Neural cell (in vitro differentiated cells): ENCODE measurements around the gene CAPZA2. TPM values are rescaled to one million over a fixed set of nuclear protein-coding genes. Genes with fewer than 3 reads are reported as not detected.

Experiments
- H2AFZ ChIP-seq: fragments of 200-600, 300-800 bp; sonication (generic), shearing (Covaris generic); 2 replicates; pipeline ENCODE4 v1.6.0; 2014; ENCODE audit warnings: low read depth, mild to moderate bottlenecking, antibody characterized with exemption, low read length, moderate library complexity
- H3F3A ChIP-seq: fragments of 200-600 bp; shearing (Covaris generic); 2 replicates; pipeline ENCODE4 v1.6.1; 2016; ENCODE audit warnings: mild to moderate bottlenecking, moderate library complexity, mixed read lengths, antibody characterized with exemption, low read length; ENCODE audit not compliant: insufficient read depth, poor library complexity, severe bottlenecking
- H3K27ac ChIP-seq: fragments of 200-600, 300-800 bp; sonication (generic), shearing (Covaris generic); 2 replicates; pipeline ENCODE4 v1.5.1; 2014; ENCODE audit warnings: mild to moderate bottlenecking, low read length, moderate library complexity
- H3K27me3 ChIP-seq: fragments of 300-800, 200-600 bp; sonication (generic), shearing (Covaris generic); 2 replicates; pipeline ENCODE4 v1.6.0; 2014; ENCODE audit warnings: mild to moderate bottlenecking, low read depth, low read length, moderate library complexity; ENCODE audit not compliant: insufficient read depth
- H3K36me3 ChIP-seq: fragments of 300-800, 200-600 bp; sonication (generic), shearing (Covaris generic); 2 replicates; pipeline ENCODE4 v1.5.1; 2014; ENCODE audit warnings: mild to moderate bottlenecking, antibody characterized with exemption, low read length, moderate library complexity; ENCODE audit not compliant: insufficient read depth
- H3K4me2 ChIP-seq: fragments of 300-800, 200-600 bp; sonication (generic), shearing (Covaris generic); 2 replicates; pipeline ENCODE4 v1.6.0; 2014; ENCODE audit warnings: mild to moderate bottlenecking, low read length
- H3K4me3 ChIP-seq: fragments of 300-800, 200-600 bp; sonication (generic), shearing (Covaris generic); 2 replicates; pipeline ENCODE4 v1.5.1; 2014; ENCODE audit warnings: mild to moderate bottlenecking, low read length, moderate library complexity
- H3K79me2 ChIP-seq: fragments of 200-600 bp; shearing (Covaris generic); replicated peaks from 2 replicates; pipeline ENCODE4 v1.6.0; 2014; ENCODE audit warnings: mild to moderate bottlenecking, low read length, moderate library complexity; ENCODE audit not compliant: insufficient read depth
- H3K9ac ChIP-seq: fragments of 300-800, 200-600 bp; sonication (generic), shearing (Covaris generic); 2 replicates; pipeline ENCODE4 v1.6.1; 2016; ENCODE audit warnings: mild to moderate bottlenecking, low read length, mixed read lengths
- H3K9me2 ChIP-seq: fragments of 200-600 bp; shearing (Covaris generic); 2 replicates; pipeline ENCODE4 v1.6.1; 2016; ENCODE audit warnings: mild to moderate bottlenecking, low read length, mixed read lengths; ENCODE audit not compliant: insufficient read depth
- H3K9me3 ChIP-seq: fragments of 200-600, 300-800 bp; sonication (generic), shearing (Covaris generic); 2 replicates; pipeline ENCODE4 v1.6.1; 2016; ENCODE audit warnings: mild to moderate bottlenecking, mixed run types, low read length, moderate library complexity, mixed read lengths
- H4K20me1 ChIP-seq: fragments of 200-600 bp; shearing (Covaris generic); 2 replicates; pipeline ENCODE4 v1.6.1; 2016; ENCODE audit warnings: mild to moderate bottlenecking, mixed run types; ENCODE audit not compliant: insufficient read depth
- CTCF ChIP-seq: fragments of 450-650 bp; IDR thresholded peaks from 2 replicates; pipeline ENCODE4 v1.5.1; 2014; ENCODE audit warnings: antibody characterized with exemption, mild to moderate bottlenecking, moderate library complexity; ENCODE audit not compliant: poor library complexity, severe bottlenecking
- EP300 ChIP-seq: fragments of 450-650 bp; conservative IDR thresholded peaks from 2 replicates; pipeline ENCODE4 v1.6.1; 2014; ENCODE audit warnings: antibody characterized with exemption, mild to moderate bottlenecking, moderate library complexity; ENCODE audit not compliant: poor library complexity, severe bottlenecking
- EZH2 ChIP-seq: fragments of 200-600, 300-800 bp; shearing (Covaris generic), sonication (generic); IDR thresholded peaks from 2 replicates; pipeline ENCODE4 v1.6.1; 2014; ENCODE audit warnings: antibody characterized with exemption, low read length, borderline replicate concordance, mild to moderate bottlenecking; ENCODE audit not compliant: insufficient read depth, poor library complexity, severe bottlenecking
- MXI1 ChIP-seq: fragments of 450-650 bp; conservative IDR thresholded peaks from 2 replicates; pipeline ENCODE4 v1.6.1; 2014; ENCODE audit warnings: antibody characterized with exemption, mild to moderate bottlenecking; ENCODE audit not compliant: poor library complexity, severe bottlenecking
- POLR2AphosphoS5 ChIP-seq: IDR thresholded peaks from 2 replicates; pipeline ENCODE4 v1.6.1; 2012
- RAD21 ChIP-seq: fragments of 450-650 bp; conservative IDR thresholded peaks from 2 replicates; pipeline ENCODE4 v1.6.1; 2014; ENCODE audit warnings: antibody characterized with exemption, mild to moderate bottlenecking, moderate library complexity
- SMC3 ChIP-seq: fragments of 450-650 bp; conservative IDR thresholded peaks from 2 replicates; pipeline ENCODE4 v1.6.1; 2014; ENCODE audit warnings: antibody characterized with exemption, mild to moderate bottlenecking, moderate library complexity; ENCODE audit not compliant: poor library complexity
- TAF1 ChIP-seq: IDR thresholded peaks from 2 replicates; pipeline ENCODE4 v1.6.1; 2012; ENCODE audit warnings: low read depth
- polyA plus RNA-seq: library from polyadenylated mRNA; depleted of rRNA; stranded (reverse); fragments of >200 nt; gene quantifications from 2 replicates; pipeline ENCODE4 v1.2.3, GENCODE V29; 2014
- TF ChIP-seq, protein P1 (sequence below): IDR thresholded peaks from 2 replicates; pipeline ENCODE4 v1.6.1; 2012; ENCODE audit warnings: borderline replicate concordance

The CAPZA2 gene
- polyA plus RNA-seq, 1 donor from 2014 or later, result 191 TPM

DNA sequence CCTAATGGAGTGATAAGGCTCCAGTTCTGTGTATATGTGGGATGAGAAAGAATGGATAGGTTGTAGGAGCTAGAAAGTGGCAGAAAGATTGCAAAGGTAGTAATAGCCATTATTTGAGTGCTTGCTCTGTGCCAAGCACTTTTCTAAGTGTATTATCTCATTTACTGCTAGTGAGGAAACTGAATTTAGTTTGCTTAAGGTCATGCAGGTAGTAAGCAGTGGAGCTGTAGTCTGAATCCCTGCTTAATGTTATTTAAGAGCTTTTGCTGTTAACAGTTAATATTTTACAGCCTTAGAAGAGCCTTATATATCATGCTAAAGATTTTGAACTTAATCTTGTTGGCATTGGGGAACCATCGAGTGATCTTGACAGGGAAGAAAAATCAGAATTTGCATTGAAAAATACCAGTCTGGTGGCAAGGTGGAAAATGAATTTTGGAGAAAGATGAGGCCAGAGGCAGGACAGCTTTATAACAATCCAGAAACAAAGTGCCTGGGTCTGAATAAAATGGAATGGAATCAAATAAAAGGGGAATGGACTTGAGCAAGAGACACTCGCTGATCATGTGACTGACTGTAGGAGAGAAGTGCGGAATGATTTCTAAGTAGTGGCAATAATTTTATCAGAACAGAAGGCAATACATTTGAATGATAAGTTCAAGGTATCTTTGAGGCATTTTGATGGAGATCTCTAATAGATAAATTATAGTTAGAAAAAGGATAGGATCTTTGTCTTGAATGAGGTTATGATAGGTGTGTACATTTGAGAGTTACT, 15.2 kb downstream of the CAPZA2 start:
- Histone ChIP-seq H3K9me3 (no peaks in the 10 kb centered on the region), H4K20me1 (peaks cover 3% of the 10 kb centered on the region)

GRCh38 chr7:116884691-116885090, 22.3 kb downstream of the CAPZA2 start:
- H3K9me2 ChIP-seq, result no peaks in the 10 kb centered on the region
- H3K27ac ChIP-seq, result no peak overlapping the region
- H3K9ac ChIP-seq, result no peak overlapping the region
- no peaks in the 10 kb centered on the region for H3F3A ChIP-seq
- H3K4me2 ChIP-seq, result no peak overlapping the region
- H3K79me2 ChIP-seq, result peaks cover 82% of the 10 kb centered on the region
- H3K4me3 ChIP-seq, result no peak overlapping the region
- H3K36me3 ChIP-seq, result no peaks in the 10 kb centered on the region
- H4K20me1 ChIP-seq, result peaks cover 3% of the 10 kb centered on the region
- H3K27me3 ChIP-seq, result no peaks in the 10 kb centered on the region
- H3K9me3 ChIP-seq, result no peaks in the 10 kb centered on the region
- no peak overlapping the region for H2AFZ ChIP-seq
- TF ChIP-seq MXI1, result no peak
- no peak for TF ChIP-seq POLR2AphosphoS5
- no peak for TF ChIP-seq EP300
- no peak for TF ChIP-seq RAD21
- no peak for TF ChIP-seq EZH2
- no peak for TF ChIP-seq SMC3
- TF ChIP-seq TAF1, result no peak
- TF ChIP-seq CTCF, result no peak

More for the DNA sequence above, 15.2 kb downstream of the CAPZA2 start:
- Histone ChIP-seq H3K4me3 (no peak overlapping the region), H3K27me3 (no peaks in the 10 kb centered on the region), H3K36me3 (no peaks in the 10 kb centered on the region), H3K27ac (no peak overlapping the region), H3K9me2 (no peaks in the 10 kb centered on the region), H2AFZ (no peak overlapping the region), H3F3A (no peaks in the 10 kb centered on the region), H3K9ac (no peak overlapping the region), H3K4me2 (no peak overlapping the region), H3K79me2 (peaks cover 83% of the 10 kb centered on the region)
- no peak for TF ChIP-seq EZH2
- no peak for TF ChIP-seq SMC3
- TF ChIP-seq TAF1, result no peak
- TF ChIP-seq RAD21, result no peak
- TF ChIP-seq POLR2AphosphoS5, result no peak
- no peak for TF ChIP-seq CTCF
- TF ChIP-seq MXI1, result no peak
- TF ChIP-seq, protein P1, sequence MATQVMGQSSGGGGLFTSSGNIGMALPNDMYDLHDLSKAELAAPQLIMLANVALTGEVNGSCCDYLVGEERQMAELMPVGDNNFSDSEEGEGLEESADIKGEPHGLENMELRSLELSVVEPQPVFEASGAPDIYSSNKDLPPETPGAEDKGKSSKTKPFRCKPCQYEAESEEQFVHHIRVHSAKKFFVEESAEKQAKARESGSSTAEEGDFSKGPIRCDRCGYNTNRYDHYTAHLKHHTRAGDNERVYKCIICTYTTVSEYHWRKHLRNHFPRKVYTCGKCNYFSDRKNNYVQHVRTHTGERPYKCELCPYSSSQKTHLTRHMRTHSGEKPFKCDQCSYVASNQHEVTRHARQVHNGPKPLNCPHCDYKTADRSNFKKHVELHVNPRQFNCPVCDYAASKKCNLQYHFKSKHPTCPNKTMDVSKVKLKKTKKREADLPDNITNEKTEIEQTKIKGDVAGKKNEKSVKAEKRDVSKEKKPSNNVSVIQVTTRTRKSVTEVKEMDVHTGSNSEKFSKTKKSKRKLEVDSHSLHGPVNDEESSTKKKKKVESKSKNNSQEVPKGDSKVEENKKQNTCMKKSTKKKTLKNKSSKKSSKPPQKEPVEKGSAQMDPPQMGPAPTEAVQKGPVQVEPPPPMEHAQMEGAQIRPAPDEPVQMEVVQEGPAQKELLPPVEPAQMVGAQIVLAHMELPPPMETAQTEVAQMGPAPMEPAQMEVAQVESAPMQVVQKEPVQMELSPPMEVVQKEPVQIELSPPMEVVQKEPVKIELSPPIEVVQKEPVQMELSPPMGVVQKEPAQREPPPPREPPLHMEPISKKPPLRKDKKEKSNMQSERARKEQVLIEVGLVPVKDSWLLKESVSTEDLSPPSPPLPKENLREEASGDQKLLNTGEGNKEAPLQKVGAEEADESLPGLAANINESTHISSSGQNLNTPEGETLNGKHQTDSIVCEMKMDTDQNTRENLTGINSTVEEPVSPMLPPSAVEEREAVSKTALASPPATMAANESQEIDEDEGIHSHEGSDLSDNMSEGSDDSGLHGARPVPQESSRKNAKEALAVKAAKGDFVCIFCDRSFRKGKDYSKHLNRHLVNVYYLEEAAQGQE, result no peak
- TF ChIP-seq EP300, result no peak
